Glutamatergic neuron (in vitro differentiated cells): ENCODE measurements around the gene MBD3L4. TPM values are rescaled to one million over a fixed set of nuclear protein-coding genes. Genes with fewer than 3 reads are reported as not detected.

Source experiments
- DNase-seq: peaks from one replicate; pipeline ENCODE4 v3.0.0; 2022
- H3K27ac Mint-ChIP-seq: one replicate; pipeline ENCODE4 v1.8.0; 2020; ENCODE audit warnings: mild to moderate bottlenecking, mixed read lengths, inconsistent platforms; ENCODE audit not compliant: unreplicated experiment
- H3K27me3 Mint-ChIP-seq: one replicate; pipeline ENCODE4 v1.8.0; 2020; ENCODE audit warnings: mild to moderate bottlenecking, moderate library complexity, mixed read lengths, inconsistent platforms; ENCODE audit not compliant: unreplicated experiment
- H3K36me3 Mint-ChIP-seq: one replicate; pipeline ENCODE4 v1.8.0; 2020; ENCODE audit warnings: mild to moderate bottlenecking, mixed read lengths, inconsistent platforms; ENCODE audit not compliant: unreplicated experiment
- H3K4me1 Mint-ChIP-seq: one replicate; pipeline ENCODE4 v1.8.0; 2020; ENCODE audit warnings: mild to moderate bottlenecking, low read depth, mixed read lengths, inconsistent platforms; ENCODE audit not compliant: unreplicated experiment
- H3K4me3 Mint-ChIP-seq: one replicate; pipeline ENCODE4 v1.8.0; 2020; ENCODE audit warnings: mild to moderate bottlenecking, mixed read lengths, inconsistent platforms; ENCODE audit not compliant: unreplicated experiment
- H3K9me3 Mint-ChIP-seq: one replicate; pipeline ENCODE4 v1.8.0; 2020; ENCODE audit warnings: mild to moderate bottlenecking, moderate library complexity, mixed read lengths, inconsistent platforms; ENCODE audit not compliant: unreplicated experiment
- total RNA-seq: library from RNA; stranded (reverse); fragmentation: NEBNext Ultra II Directional; extraction: Animal tissue kit (Norgen Biotek cat#: 25700); gene quantifications from one replicate; pipeline ENCODE4 v1.2.1, GENCODE V29; 2021; ENCODE audit not compliant: unreplicated experiment
- TF ChIP-seq, protein P1 (sequence below): fragments of 200-600 bp; sonication (generic); IDR thresholded peaks from one replicate; pipeline ENCODE4 v1.5.0; 2021; ENCODE audit not compliant: partially characterized antibody, unreplicated experiment

The MBD3L4 gene
- total RNA-seq, 1 donor from 2014 or later, result not detected

GRCh38 chr19:7074705-7075282 lies 34.8 kb upstream of the MBD3L4 start:
- Mint-ChIP-seq H3K27me3 (peaks cover 2% of the 10 kb centered on the region), H3K4me1 (no peaks in the 10 kb centered on the region), H3K9me3 (peaks cover 11% of the 10 kb centered on the region), H3K27ac (no peak overlapping the region), H3K36me3 (peaks cover 45% of the 10 kb centered on the region), H3K4me3 (no peak overlapping the region)
- TF ChIP-seq, protein P1, sequence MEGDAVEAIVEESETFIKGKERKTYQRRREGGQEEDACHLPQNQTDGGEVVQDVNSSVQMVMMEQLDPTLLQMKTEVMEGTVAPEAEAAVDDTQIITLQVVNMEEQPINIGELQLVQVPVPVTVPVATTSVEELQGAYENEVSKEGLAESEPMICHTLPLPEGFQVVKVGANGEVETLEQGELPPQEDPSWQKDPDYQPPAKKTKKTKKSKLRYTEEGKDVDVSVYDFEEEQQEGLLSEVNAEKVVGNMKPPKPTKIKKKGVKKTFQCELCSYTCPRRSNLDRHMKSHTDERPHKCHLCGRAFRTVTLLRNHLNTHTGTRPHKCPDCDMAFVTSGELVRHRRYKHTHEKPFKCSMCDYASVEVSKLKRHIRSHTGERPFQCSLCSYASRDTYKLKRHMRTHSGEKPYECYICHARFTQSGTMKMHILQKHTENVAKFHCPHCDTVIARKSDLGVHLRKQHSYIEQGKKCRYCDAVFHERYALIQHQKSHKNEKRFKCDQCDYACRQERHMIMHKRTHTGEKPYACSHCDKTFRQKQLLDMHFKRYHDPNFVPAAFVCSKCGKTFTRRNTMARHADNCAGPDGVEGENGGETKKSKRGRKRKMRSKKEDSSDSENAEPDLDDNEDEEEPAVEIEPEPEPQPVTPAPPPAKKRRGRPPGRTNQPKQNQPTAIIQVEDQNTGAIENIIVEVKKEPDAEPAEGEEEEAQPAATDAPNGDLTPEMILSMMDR, result no peak
- DNase-seq, result no peak

DNA sequence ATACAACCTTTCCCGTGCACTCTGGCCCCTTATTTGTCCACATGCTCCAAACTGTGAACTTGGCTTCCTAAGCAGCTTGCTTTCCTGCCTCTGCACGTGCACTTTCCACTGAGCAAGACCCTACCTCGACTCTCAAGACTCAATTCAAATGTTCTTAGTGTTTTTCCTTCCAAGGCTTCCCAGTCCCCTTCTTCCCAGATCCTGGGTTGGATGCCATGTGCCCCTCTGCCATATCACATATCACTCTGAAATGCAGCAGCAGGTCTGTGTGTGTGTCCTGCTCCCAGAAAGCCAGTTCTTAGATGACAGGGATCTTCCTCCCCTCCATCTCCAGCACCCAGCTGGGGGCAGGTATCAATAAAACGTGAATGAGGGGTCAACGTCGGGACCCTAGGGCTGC lies 32.6 kb upstream of the MBD3L4 start:
- Mint-ChIP-seq H3K36me3 (peaks cover 29% of the 10 kb centered on the region), H3K4me3 (peak overlapping the region; percentile 8)
- TF ChIP-seq, protein P1, result no peak

GRCh38 chr19:7069904-7070226 lies 29.9 kb upstream of the MBD3L4 start:
- peaks cover 5% of the 10 kb centered on the region for H3K9me3 Mint-ChIP-seq
- H3K27ac Mint-ChIP-seq, result peak overlapping the region; percentile 38
- no peak for DNase-seq

More for the DNA sequence above, 32.6 kb upstream of the MBD3L4 start:
- peaks cover 2% of the 10 kb centered on the region for H3K27me3 Mint-ChIP-seq
- H3K27ac Mint-ChIP-seq, result no peak overlapping the region
- no peaks in the 10 kb centered on the region for H3K4me1 Mint-ChIP-seq
- no peak for DNase-seq
- H3K9me3 Mint-ChIP-seq, result peaks cover 5% of the 10 kb centered on the region

DNA sequence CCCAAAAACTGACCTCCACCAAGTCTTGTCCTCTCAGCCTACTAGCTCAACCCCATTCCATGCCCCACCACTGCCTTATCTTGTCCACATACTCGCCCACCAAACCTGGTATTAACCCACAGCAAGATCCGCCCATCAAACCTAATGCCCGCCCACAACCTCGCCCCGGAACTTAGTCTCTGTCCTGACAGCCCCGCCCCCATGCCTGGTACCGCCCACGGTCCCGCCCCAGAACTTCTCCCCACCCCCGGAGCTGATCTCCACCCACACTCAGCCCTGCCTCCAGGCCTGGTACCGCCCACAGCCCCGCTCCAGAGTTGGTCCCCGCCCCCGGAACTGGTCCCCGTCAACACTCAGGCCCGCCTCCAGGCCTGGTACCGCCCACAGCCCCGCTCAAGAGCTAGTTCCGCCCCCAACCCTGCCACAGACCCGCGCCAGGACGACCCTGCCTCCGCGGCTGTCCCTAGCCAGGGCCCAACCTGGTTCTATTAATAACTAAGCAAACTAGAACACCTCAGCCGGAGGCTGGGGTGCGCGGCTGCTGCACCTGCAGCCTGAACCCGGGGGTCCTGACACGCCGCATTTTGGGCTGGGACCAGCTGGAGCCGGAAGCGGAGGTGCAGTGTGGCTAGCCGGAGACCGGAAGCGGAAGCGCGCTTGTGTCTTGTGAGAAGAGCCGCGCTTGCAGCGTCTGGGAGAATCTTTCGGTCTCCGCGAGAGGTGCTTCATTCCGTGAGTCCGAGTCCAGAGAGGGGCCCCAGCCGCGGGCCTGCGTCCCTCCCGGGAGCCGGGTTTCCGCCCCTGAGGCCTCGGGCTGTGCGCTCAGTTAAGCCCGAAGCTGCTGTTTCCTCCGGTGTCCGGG lies 29.3 kb upstream of the MBD3L4 start, which contains the start of gene ZNF557:
ZNF557 (plus strand) TSS at position 662 of the 862 bp plus-strand sequence. CDS start 5,372 bp downstream, outside the sequence.
- TF ChIP-seq, protein P1, result no peak
- peak within 1 kb of the TSS; percentile 74 for H3K27ac Mint-ChIP-seq
- peaks cover 2% of the 10 kb centered on the region for H3K27me3 Mint-ChIP-seq
- peaks cover 11% of the 10 kb centered on the region for H3K36me3 Mint-ChIP-seq
- peak within 1 kb of the TSS; percentile 96 for H3K4me3 Mint-ChIP-seq
- DNase-seq, result peak; percentile 99
- H3K4me1 Mint-ChIP-seq, result no peaks in the 10 kb centered on the region
- H3K9me3 Mint-ChIP-seq, result peaks cover 5% of the 10 kb centered on the region

More at GRCh38 chr19:7069904-7070226, 29.9 kb upstream of the MBD3L4 start:
- Mint-ChIP-seq H3K27me3 (peaks cover 2% of the 10 kb centered on the region), H3K36me3 (peaks cover 11% of the 10 kb centered on the region), H3K4me3 (peak overlapping the region; percentile 96), H3K4me1 (no peaks in the 10 kb centered on the region)
- TF ChIP-seq, protein P1, result no peak

- DNase-seq, result no peak
- Mint-ChIP-seq H3K27ac (peak overlapping the region; percentile 74), H3K9me3 (peaks cover 5% of the 10 kb centered on the region), H3K4me3 (peak overlapping the region; percentile 96), H3K36me3 (peaks cover 11% of the 10 kb centered on the region), H3K4me1 (no peaks in the 10 kb centered on the region), H3K27me3 (peaks cover 2% of the 10 kb centered on the region)
- TF ChIP-seq, protein P1, result no peak
Measured at GRCh38 chr19:7068599-7068998, 28.6 kb upstream of the MBD3L4 start.
